ENCODE measurements around the gene RALGAPA2.

RALGAPA2 gene

DNA sequence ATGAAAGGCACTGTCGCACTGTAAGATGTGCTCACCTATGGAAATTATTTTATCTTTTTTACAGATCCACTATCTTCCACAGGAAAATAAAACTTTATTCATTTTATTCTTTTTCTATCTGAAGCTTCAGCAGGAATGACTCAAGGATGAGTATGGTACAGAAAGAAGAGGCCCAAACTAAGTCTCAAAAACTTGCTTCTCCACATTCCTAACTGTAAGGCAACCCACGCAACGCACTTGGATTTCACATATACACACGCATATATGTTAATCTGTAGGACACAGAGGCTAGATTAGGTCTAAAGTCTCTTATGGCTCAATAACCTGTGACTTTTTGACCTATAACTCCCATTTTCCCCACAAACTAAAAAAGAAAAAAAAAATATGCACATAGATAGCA is 81.9 kb downstream of the RALGAPA2 start:
- DNase-seq (ENCODE audit: low read depth in 2 of 2) = no peak

DNA sequence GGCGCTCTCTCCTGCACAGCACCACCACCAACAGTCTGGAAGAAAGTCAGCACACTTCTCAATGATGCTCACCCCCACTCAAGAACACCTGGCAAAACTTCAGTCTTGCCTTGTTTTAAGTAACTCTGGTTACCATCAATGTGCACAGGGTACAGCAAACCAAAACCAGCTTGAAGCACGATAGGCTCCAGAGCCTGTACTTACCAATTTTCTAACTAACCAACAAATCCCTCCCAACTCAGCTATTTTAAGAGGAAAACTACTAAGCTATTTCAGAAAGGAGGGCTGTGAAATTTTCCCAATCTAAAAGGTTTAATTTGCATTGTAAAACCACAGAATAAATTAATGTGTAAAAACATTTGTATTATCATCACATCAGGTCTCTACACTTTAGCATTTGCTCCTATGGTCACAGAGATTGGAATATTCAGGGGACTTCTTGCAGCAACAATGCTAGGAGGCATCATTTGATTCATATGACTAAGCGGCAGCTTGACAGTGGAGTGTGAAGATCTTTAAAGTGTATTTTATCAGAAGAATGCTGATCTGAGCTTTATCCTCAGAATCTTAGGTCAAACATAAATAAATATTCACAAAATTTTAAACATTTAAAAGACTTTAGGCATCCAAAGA is 82.8 kb downstream of the RALGAPA2 start:
- DNase-seq (ENCODE audit: low read depth in 2 of 2) = no peak

DNA sequence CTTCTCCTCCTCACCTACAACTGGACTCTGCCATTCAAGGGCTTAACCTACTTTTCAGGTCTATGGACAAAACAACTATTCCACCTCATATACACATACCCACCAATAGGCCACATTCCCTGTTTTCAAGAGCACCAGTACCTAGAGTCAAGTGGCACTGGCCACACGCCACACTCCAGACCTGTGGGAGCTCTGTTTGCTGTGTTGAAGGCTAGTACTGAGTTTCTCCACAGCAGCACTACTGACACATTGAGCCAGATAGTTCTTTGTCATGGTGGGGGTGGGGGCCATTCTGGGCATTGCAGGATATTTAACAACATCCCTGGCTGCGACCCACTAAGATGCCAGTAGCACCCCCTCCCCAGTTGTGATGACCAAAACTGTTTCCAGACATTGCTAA is 84.1 kb downstream of the RALGAPA2 start:
- no peak for DNase-seq (ENCODE audit: low read depth in 2 of 2)

DNA sequence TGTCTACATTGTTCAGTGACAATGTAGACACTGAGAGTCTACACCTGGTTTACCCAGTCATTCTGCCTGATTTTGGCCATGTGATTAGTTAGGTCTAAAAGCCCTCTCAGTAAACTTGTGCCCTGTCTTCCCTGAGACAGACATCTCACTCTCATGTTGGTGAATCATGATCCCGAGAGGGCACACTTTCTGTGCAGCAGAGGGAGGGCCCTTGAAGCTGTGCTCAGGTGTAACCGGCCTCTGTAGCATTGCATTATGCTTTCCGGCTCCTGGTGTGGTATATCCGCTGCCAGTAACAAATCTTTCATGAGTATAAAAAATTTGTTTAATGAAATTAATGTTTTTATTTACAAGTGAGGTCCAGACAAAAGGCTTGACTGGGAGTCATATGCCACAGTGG is 85.0 kb downstream of the RALGAPA2 start:
- DNase-seq (ENCODE audit: low read depth in 2 of 2) = no peak

DNA sequence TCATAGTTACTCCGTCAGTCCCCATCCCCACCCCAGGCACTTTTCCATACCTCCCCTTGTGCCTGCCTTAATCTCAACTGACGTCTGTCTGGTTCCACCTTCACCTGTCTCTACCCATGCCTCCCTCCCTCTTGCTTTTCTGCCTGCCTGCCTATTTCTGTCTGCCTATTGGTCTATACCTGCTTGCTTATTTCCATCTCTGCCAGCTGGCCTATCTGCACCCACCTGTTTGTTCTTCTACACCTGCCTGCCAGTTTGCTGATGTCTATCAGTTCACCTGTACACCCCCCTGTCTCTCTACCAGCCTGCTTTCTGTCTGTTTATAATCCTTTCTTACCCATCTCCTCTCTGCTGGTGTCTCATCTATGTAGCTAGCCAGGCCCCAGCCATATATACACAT is 87.5 kb downstream of the RALGAPA2 start:
- no peak for DNase-seq (ENCODE audit: low read depth in 2 of 2)

DNA sequence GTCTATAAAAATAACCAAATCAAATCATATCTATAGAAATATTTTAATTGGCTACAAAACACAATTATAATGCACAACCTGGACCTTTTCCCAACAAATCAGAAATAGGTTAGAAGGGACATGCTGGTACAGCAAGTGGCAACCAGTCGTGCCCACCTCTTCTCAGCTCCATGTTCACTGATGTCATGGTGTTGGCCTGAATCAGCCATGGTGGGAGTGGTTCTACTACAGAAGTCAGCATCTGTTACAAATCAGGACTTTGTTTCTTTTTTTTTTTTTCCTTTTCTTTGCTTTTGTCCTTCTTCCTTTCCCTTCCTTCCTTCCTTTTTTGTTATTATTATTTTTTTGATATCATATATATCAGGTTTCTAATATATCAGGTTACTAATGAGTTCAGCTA is 91.2 kb downstream of the RALGAPA2 start:
- no peak for DNase-seq (ENCODE audit: low read depth in 2 of 2)

DNA sequence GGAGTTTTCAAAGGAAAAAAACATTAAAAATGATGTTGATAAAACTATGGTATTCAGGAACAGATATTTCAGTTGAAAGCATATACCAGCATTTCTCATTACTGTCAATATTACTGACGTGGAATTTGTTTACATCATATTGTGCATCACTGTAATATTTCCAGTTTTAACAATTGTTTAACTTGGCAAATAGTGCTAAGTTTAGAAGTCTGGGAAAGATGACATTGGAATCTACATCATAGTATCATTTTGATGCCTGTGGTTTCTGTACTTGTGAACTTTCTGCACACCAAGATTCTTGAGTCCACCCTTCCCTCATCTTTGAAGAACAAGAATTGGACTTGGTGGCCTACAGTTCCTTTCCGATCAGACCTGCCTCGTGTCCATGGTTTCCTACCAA is 98.1 kb downstream of the RALGAPA2 start:
- DNase-seq (ENCODE audit: low read depth in 2 of 2) = no peak

DNA sequence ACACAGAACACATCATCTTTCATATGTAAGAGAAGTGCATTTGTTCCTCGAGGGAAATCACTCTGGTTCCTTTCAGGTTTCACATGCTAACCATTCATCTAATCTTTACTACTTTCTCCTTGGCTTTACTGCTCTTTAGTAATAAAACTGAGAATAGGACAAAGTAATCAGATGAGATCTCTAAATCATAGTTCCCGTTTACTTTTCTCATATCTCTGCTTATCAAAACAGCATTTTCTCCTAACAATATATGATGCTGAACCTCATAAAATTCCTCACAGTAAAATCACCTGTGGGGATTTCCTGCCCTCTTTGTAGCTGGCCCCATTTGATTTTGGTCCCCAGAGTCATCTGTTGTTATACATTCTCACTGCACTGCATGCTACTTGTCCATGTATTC is 100.2 kb downstream of the RALGAPA2 start:
- no peak for DNase-seq (ENCODE audit: low read depth in 2 of 2)

DNA sequence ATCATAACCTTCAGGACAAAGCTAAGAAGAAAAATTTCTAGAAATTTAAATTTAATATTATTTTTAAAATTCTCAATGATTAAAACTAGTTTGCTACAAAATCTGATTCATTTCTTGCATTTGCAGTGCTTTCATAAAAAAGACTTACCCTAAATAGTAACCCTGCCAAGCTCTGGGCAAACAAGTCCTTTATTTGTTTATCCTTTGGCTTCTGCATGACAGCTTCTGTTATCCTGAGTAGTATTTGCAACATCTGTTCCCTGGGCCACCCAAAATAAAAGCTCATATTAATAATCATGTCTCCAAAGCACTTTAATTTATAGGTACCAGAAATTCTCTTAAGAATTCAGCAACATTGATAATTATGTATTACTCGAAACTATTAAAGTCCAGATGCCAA is 101.3 kb downstream of the RALGAPA2 start:
- DNase-seq (ENCODE audit: low read depth in 2 of 2) = no peak

DNA sequence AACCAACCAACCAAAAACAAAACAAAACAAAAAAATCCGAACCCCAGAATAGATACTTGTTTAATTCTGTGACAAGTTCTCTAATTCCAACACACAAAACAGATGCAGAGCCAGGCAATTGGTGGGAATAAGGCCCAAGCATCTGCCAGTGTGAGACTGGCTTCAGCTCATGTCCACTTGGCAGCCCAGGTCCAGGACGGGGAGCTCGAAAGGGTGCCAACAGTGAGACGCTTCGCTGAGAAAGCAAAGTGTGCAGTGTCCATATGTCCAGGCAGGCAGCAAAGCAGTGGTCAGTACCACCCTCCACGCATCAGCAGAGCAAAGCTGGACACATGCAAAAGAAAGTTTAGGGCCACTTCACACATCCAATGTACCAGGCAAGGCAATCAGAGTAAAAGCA is 102.9 kb downstream of the RALGAPA2 start:
- no peak for DNase-seq (ENCODE audit: low read depth in 2 of 2)

DNA sequence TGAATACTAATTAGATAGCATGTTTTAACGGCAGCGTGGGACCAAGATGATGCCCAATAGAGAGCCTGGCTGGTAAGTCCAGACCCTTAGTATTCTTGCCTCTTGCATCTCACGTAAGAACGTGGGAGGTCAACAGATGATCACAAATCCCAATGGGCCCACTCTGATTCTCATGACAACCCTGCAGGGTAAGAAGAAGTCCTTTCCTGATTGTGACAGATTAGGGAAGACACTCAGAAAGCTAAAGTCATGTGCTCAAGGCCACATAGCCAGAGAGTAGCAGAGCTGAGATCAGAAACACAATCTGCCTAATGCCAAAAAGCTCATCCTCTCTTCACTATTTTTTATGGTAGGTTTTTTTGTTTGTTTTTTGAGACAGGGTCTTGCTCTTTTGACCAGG is 103.8 kb downstream of the RALGAPA2 start:
- no peak for DNase-seq (ENCODE audit: low read depth in 2 of 2)

DNA sequence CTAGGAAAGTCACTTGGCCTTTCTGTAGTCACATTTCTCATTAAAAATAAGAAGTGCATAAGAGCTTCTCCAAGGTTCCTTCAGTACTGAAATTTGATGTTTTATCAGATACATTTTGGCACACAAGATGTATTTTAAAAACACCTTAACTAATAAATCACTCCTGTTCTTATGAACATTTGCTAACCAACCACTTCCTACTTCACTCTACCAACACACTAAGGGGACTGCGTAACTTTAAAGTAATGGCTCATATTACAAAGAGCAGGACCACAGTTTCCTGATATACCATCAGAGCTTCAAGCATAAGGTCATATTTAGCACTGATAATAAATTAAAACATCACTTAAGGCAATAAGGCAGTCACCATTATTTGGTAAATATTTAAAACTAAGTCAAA is 104.4 kb downstream of the RALGAPA2 start:
- no peak for DNase-seq (ENCODE audit: low read depth in 2 of 2)

DNA sequence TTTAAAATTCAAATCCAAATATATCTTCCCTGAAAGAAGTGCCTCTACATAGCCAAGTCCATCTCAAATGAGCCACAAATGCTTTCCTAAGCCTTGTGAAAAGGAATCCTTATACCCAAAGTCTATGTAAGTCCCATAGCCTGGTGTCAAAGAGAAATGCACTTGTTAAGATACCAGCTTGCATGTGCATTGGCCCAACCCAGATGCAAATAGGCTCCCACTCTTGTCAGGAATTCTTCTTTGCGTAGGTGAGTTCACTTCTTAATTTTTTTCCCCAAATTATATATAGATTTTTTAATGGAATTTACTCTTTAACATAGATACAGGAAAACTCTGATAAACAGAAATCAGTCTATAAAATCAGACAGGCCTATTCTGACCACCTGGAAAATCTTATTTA is 105.6 kb downstream of the RALGAPA2 start:
- no peak for DNase-seq (ENCODE audit: low read depth in 2 of 2)

DNA sequence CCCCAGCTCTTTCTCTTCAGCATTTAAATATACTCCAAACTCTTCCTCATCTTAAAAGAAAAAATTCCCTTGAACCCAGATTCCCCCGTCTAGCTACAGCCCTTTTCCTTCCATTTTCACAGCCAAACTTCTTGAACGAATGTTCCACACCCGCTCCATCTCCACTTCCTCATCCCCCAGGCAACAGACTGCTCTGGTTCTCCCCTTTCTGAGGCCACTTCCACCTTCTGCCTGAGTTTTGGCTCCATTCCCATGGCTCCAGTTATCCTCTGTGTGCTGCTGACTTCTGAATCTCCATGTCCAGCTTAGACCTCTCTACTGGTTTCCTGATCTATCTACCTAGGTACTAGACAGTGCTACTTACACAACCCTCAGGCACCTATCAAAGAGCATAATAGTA is 106.4 kb downstream of the RALGAPA2 start:
- no peak for DNase-seq (ENCODE audit: low read depth in 2 of 2)

DNA sequence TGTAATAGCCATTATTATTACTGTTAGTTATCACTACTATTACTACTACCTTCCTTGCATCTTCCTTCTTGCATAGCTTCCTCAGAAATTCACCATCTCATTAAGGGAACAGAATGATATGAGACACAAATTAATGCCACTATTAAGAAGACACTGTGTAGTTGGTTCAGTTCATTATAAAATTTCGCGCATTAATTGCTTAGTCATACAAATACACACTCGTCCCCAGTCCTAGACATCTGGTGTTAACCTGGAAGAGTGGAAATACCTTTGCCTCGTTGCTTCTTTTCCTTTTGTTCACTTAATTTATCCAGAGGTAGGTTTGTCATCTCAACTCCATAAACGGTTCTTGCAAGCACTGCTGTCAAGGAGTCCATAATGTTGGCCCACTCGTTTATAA is 107.5 kb downstream of the RALGAPA2 start:
- DNase-seq (ENCODE audit: low read depth in 2 of 2) = no peak

DNA sequence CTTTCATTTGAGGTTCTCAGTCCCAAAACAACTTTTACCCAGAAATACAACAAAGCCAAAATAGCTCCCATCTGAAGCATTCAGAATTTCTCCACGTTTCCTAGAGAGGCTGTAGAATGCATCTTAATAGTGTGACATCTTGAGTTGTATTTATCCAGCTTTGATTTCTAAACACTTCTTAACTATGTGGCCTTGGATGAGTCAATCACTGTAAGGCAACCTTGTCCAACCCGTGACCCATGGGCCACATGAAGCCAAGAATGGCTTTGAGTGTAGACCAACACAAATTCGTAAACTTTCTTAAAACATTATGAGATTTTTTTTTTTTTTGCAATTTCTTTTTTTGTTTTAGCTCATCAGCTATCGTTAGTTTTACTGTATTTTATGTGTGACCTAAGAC is 108.1 kb downstream of the RALGAPA2 start:
- no peak for DNase-seq (ENCODE audit: low read depth in 2 of 2)

DNA sequence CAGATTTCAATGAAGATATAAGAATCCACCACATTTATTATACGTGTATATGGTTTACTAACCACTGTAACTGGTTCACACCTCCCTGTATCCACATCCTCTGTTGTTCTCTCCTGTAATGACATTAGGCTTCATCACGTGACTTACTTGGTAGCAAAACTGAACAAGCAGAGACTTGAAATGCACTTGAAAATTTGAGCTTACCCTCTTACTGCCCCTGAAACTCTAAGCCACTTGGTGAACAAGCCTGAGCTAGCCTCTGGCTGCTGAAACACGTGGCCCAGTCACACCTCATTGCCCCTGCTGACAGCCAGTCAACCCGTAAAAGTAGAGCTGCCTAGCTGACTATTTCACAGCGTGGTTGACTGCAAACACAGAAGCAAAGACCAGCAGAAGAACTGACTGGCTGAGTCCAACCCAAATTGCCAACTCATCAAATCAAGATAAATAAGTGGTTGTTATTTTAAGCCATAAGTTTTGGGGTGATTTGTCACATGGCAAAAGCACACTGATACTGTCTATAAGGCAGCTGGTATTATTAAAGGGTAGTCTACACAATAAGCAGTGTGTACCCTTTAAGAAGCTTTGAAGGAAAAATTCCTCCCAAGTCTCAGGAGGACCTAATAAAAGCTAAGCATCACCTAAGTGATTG is 109.0 kb downstream of the RALGAPA2 start:
- DNase-seq (ENCODE audit: low read depth in 2 of 2) = no peak

DNA sequence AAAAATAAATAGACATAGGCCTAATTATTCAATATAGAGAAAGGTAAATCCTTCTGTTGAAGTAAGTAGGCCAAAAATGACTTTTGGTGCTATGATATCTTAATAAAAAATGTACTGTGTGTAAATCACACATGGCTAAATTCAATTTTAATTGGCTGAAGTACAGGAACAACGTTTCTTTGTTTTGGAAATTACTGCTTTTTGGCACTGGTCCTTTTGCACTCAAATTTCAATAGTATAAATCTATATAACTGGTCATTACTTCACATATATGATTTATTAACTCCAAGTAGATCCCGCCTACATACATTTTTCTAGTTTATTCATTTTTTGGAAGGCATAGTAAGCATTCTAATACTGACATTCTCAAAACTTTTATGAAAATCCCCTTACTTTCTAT is 114.5 kb downstream of the RALGAPA2 start:
- DNase-seq (ENCODE audit: low read depth in 2 of 2) = no peak

DNA sequence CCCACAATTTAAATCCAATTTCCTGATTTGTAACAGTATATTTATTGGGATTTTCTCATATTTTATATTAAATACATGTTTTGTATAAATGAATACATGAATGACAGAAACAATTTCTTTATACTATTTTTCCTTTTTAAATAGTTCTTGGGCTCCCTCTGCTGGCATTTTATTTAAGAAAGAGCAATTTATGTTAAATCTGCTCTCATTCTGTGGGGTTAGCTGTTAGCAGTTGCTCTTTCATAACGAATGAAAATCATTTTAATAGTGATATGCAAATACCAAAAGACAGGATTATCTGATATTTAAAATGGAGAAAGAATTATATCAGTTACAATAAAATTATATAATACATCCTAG is 118.3 kb downstream of the RALGAPA2 start:
- DNase-seq (ENCODE audit: low read depth in 2 of 2) = no peak

DNA sequence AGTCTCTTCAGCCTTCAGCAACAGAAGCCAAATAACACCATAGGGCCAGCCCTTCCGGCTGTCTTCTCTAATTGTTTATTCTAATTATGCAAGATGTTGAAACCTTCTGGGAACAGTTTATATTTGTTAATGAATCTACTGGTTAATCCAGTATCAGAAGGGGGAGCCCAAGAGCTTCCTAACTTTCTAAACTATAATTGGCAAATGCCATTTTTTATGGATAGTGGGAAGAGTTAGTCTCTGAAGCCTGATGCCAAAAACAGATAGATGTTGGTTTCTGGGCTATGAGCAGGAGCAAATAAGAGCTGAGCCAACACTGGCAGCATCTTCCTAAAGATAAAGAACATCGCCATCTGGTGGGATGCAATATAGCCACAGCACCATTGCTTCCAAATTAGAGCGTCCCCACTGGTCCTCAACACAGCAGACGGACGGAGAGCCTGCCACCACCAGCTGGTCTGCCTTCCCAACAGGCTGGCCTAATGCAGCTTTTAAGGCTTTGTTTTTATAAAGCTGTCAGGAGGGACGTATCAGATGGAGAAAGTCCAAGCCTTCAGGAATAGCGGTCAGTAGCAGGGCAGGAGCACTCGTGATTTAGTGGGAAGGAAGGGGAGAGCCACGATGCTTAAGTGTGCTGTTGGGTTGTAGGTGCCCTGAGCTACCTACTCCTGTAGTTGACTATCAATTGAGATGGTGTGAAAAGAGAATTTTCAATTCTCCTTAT is 118.8 kb downstream of the RALGAPA2 start:
- no peak for DNase-seq (ENCODE audit: low read depth in 2 of 2)

DNA sequence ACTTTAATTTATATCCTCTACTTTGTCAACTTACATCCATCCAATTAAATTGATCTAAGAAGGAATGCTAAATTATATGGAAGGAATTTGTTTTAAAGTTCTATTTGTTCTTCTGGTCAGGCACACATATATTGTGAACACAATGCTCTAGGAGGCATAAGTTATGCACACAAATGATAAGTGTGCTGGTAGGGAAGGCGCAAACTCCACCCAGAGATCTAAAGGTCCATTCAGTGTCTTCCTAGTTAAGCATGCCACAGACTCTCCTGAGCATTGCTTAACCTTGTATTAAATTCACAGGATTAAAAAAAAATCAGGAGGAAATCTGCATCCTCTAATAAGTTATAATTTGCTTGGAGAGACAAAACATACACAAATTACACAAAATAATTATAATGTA is 127.3 kb downstream of the RALGAPA2 start:
- DNase-seq (ENCODE audit: low read depth in 2 of 2) = no peak

DNA sequence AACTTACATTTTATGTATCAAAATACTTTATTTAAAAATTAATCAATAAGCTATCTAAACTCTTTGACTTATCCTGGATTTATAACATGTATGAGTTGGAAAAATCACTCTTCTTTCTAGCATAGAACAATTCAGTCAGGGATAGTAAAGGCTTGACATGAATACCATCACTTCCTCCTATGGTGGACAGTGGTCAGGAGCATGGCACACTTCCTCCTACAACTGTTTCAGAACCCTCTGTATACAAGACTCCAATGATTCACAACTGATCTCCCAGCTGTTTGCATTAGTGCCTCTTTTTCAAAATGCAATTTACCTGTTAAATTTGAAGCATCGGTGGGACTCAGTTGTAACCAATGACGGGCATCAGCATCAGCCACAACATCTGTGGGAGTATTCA is 129.7 kb downstream of the RALGAPA2 start:
- no peak for DNase-seq (ENCODE audit: low read depth in 2 of 2)

DNA sequence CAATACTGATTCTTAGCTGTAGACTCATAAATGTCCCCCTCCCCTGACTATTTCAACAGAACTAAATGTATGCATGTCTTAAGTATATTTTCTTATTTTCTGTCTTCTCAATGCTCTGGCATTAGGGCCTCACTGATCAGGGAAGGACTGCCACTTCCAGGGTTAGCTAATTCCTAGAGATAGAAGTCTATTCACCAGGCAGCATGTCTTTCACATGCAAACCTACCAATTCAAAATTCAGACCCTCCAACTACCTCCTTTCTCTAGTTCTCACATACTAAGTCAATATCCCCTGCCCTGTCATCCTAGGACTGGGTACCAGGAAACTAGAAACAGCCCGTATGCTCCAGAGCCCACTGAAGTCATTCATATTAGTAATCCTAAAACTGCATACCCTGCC is 132.3 kb downstream of the RALGAPA2 start:
- no peak for DNase-seq (ENCODE audit: low read depth in 2 of 2)

DNA sequence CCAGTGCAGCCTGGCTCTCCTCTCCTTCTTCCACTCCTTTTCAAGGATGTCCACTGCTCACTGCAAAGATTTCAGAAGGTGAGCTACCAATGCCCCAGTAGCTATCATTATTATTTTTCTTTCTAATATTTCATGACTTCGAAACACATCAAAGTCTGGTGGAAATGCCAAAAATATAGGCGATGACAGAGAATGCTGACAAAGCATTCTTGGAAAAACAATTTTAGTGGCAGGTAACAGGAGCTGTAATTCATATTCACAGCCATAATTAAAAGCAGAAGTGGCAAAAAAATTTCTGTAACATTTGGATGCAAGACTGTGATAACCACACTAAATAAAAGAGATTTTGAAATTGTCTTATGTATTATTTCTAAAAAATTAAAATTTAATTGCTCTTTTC is 133.6 kb downstream of the RALGAPA2 start:
- DNase-seq (ENCODE audit: low read depth in 2 of 2) = no peak
